Activated T-helper 2 cell treated with anti-CD3 and anti-CD28 coated beads, Interferon-gamma antibody, Interleukin-2, Interleukin-4, amounts not matched to agents 10 μg/mL and 5 μg/mL and 100 μg/mL, durations not matched to agents 14 hours and 24 hours and 36 hours (primary cell): ENCODE results near the gene TSGA10IP. TPM values are rescaled to one million over a fixed set of nuclear protein-coding genes. Genes with fewer than 3 reads are reported as not detected.

ENCODE experiments used
- DNase-seq: peaks from one replicate; pipeline ENCODE4 v3.0.0; 2021; ENCODE audit warnings: low spot score
- H3K27ac Mint-ChIP-seq: one replicate; pipeline ENCODE4 v1.8.0; 2021; ENCODE audit warnings: mixed read lengths
- H3K27me3 Mint-ChIP-seq: one replicate; pipeline ENCODE4 v1.8.0; 2021; ENCODE audit warnings: low read depth, mixed read lengths
- H3K36me3 Mint-ChIP-seq: one replicate; pipeline ENCODE4 v1.8.0; 2021; ENCODE audit warnings: low read depth, mixed read lengths
- H3K4me1 Mint-ChIP-seq: one replicate; pipeline ENCODE4 v1.8.0; 2021; ENCODE audit warnings: low read depth, mixed read lengths
- H3K4me3 Mint-ChIP-seq: one replicate; pipeline ENCODE4 v1.8.0; 2021; ENCODE audit warnings: low read depth, mild to moderate bottlenecking, moderate library complexity, mixed read lengths
- H3K9me3 Mint-ChIP-seq: one replicate; pipeline ENCODE4 v1.8.0; 2021; ENCODE audit warnings: mixed read lengths
- intact Hi-C: fragments of 100-400 bp; cut with micrococcal nuclease; formaldehyde crosslinking; loops from one replicate; pipeline ENCODE4 v1.15.1; 2023
- total RNA-seq: library from RNA; stranded (reverse); gene quantifications from 2 replicates; pipeline ENCODE4 v1.2.3, GENCODE V29; 2022

Gene TSGA10IP
- total RNA-seq, 1 donor from 2014 or later: not detected

- intact Hi-C loops: no loop called here
- Mint-ChIP-seq H3K36me3 (peaks cover 40% of the 10 kb centered on the region), H3K4me3 (peak overlapping the region; percentile 88), H3K27ac (peak overlapping the region; percentile 85), H3K27me3 (no peaks in the 10 kb centered on the region), H3K9me3 (no peaks in the 10 kb centered on the region), H3K4me1 (peaks cover 15% of the 10 kb centered on the region)
- DNase-seq: no peak
Observed at GRCh38 chr11:65920372-65920802, 24.9 kb upstream of the TSGA10IP start.

GRCh38 chr11:65921033-65921555 is 24.2 kb upstream of the TSGA10IP start:
- intact Hi-C loops: no loop called here
- no peak for DNase-seq
- Mint-ChIP-seq H3K27me3 (no peaks in the 10 kb centered on the region), H3K4me1 (peaks cover 13% of the 10 kb centered on the region), H3K9me3 (no peaks in the 10 kb centered on the region), H3K36me3 (peaks cover 40% of the 10 kb centered on the region), H3K4me3 (peak overlapping the region; percentile 88), H3K27ac (no peak overlapping the region)

GRCh38 chr11:65921876-65922275 is 23.4 kb upstream of the TSGA10IP start:
- DNase-seq: no peak
- H3K4me3 Mint-ChIP-seq: no peak overlapping the region
- H3K27ac Mint-ChIP-seq: no peak overlapping the region
- peaks cover 34% of the 10 kb centered on the region for H3K36me3 Mint-ChIP-seq
- no peaks in the 10 kb centered on the region for H3K27me3 Mint-ChIP-seq
- intact Hi-C loops: no loop called here
- no peaks in the 10 kb centered on the region for H3K9me3 Mint-ChIP-seq
- H3K4me1 Mint-ChIP-seq: peaks cover 11% of the 10 kb centered on the region

GRCh38 chr11:65922565-65922964 is 22.7 kb upstream of the TSGA10IP start:
- Mint-ChIP-seq H3K27me3 (no peaks in the 10 kb centered on the region), H3K4me1 (peaks cover 13% of the 10 kb centered on the region), H3K9me3 (no peaks in the 10 kb centered on the region), H3K4me3 (no peak overlapping the region), H3K27ac (no peak overlapping the region), H3K36me3 (peaks cover 30% of the 10 kb centered on the region)
- DNase-seq: no peak
- intact Hi-C loops: no loop called here

GRCh38 chr11:65925397-65925796 is 19.9 kb upstream of the TSGA10IP start:
- peaks cover 24% of the 10 kb centered on the region for H3K4me1 Mint-ChIP-seq
- intact Hi-C loops: loop anchor here (5.0 kb wide), 1 partner anchor 33 kb away; the partner anchor contains the start of gene CCDC85B
- peaks cover 23% of the 10 kb centered on the region for H3K36me3 Mint-ChIP-seq
- DNase-seq: no peak
- no peaks in the 10 kb centered on the region for H3K27me3 Mint-ChIP-seq
- H3K27ac Mint-ChIP-seq: no peak overlapping the region
- H3K9me3 Mint-ChIP-seq: no peaks in the 10 kb centered on the region
- no peak overlapping the region for H3K4me3 Mint-ChIP-seq

- no peaks in the 10 kb centered on the region for H3K27me3 Mint-ChIP-seq
- intact Hi-C loops: loop anchor here (1.0 to 5.0 kb wide), 3 partner anchors 9 to 36 kb away; partner anchors contain the start of genes C11orf68, CCDC85B, DRAP1 and SART1
- peak overlapping the region; percentile 65 for H3K4me3 Mint-ChIP-seq
- peaks cover 31% of the 10 kb centered on the region for H3K4me1 Mint-ChIP-seq
- H3K9me3 Mint-ChIP-seq: no peaks in the 10 kb centered on the region
- peak overlapping the region; percentile 89 for H3K27ac Mint-ChIP-seq
- peaks cover 6% of the 10 kb centered on the region for H3K36me3 Mint-ChIP-seq
- peak; percentile 75 for DNase-seq
Observed at GRCh38 chr11:65927904-65928397, 17.3 kb upstream of the TSGA10IP start.

GRCh38 chr11:65928667-65929066 is 16.6 kb upstream of the TSGA10IP start:
- H3K4me1 Mint-ChIP-seq: peaks cover 31% of the 10 kb centered on the region
- H3K27me3 Mint-ChIP-seq: no peaks in the 10 kb centered on the region
- peak overlapping the region; percentile 89 for H3K27ac Mint-ChIP-seq
- peak overlapping the region; percentile 57 for H3K4me3 Mint-ChIP-seq
- DNase-seq: no peak
- H3K36me3 Mint-ChIP-seq: no peaks in the 10 kb centered on the region
- no peaks in the 10 kb centered on the region for H3K9me3 Mint-ChIP-seq
- intact Hi-C loops: loop anchor here (1.0 to 5.0 kb wide), 3 partner anchors 9 to 36 kb away; partner anchors contain the start of genes C11orf68, CCDC85B, DRAP1 and SART1

- H3K27me3 Mint-ChIP-seq: no peaks in the 10 kb centered on the region
- no peak overlapping the region for H3K4me3 Mint-ChIP-seq
- H3K9me3 Mint-ChIP-seq: no peaks in the 10 kb centered on the region
- H3K36me3 Mint-ChIP-seq: no peaks in the 10 kb centered on the region
- intact Hi-C loops: no loop called here
- DNase-seq: no peak
- peaks cover 29% of the 10 kb centered on the region for H3K4me1 Mint-ChIP-seq
- peak overlapping the region; percentile 71 for H3K27ac Mint-ChIP-seq
Observed at GRCh38 chr11:65931773-65932557, 13.3 kb upstream of the TSGA10IP start.

- H3K9me3 Mint-ChIP-seq: no peaks in the 10 kb centered on the region
- no peak overlapping the region for H3K4me3 Mint-ChIP-seq
- intact Hi-C loops: no loop called here
- no peaks in the 10 kb centered on the region for H3K27me3 Mint-ChIP-seq
- H3K36me3 Mint-ChIP-seq: no peaks in the 10 kb centered on the region
- no peak overlapping the region for H3K27ac Mint-ChIP-seq
- H3K4me1 Mint-ChIP-seq: peaks cover 23% of the 10 kb centered on the region
- no peak for DNase-seq
Observed at GRCh38 chr11:65932558-65932919, 12.7 kb upstream of the TSGA10IP start.

- H3K4me1 Mint-ChIP-seq: peaks cover 8% of the 10 kb centered on the region
- no peaks in the 10 kb centered on the region for H3K27me3 Mint-ChIP-seq
- no peak for DNase-seq
- H3K4me3 Mint-ChIP-seq: no peak overlapping the region
- no peaks in the 10 kb centered on the region for H3K36me3 Mint-ChIP-seq
- no peak overlapping the region for H3K27ac Mint-ChIP-seq
- intact Hi-C loops: no loop called here
- H3K9me3 Mint-ChIP-seq: no peaks in the 10 kb centered on the region
Observed at GRCh38 chr11:65934014-65934413, 11.3 kb upstream of the TSGA10IP start.

GRCh38 chr11:65937766-65938165 is 7.5 kb upstream of the TSGA10IP start:
- H3K9me3 Mint-ChIP-seq: no peaks in the 10 kb centered on the region
- H3K4me3 Mint-ChIP-seq: no peak overlapping the region
- H3K36me3 Mint-ChIP-seq: no peaks in the 10 kb centered on the region
- no peak for DNase-seq
- no peaks in the 10 kb centered on the region for H3K27me3 Mint-ChIP-seq
- intact Hi-C loops: no loop called here
- no peak overlapping the region for H3K27ac Mint-ChIP-seq
- peaks cover 6% of the 10 kb centered on the region for H3K4me1 Mint-ChIP-seq

- Mint-ChIP-seq H3K36me3 (no peaks in the 10 kb centered on the region), H3K9me3 (no peaks in the 10 kb centered on the region), H3K27ac (peak overlapping the region; percentile 8), H3K4me3 (no peak overlapping the region), H3K4me1 (peaks cover 6% of the 10 kb centered on the region), H3K27me3 (no peaks in the 10 kb centered on the region)
- intact Hi-C loops: no loop called here
- DNase-seq: no peak
Observed at GRCh38 chr11:65941720-65942310, 3.5 kb upstream of the TSGA10IP start.

GRCh38 chr11:65942531-65942930 is 2.7 kb upstream of the TSGA10IP start:
- H3K4me1 Mint-ChIP-seq: peaks cover 6% of the 10 kb centered on the region
- H3K4me3 Mint-ChIP-seq: no peak overlapping the region
- intact Hi-C loops: no loop called here

More at GRCh38 chr11:65942531-65942930, 2.7 kb upstream of the TSGA10IP start:
- Mint-ChIP-seq H3K36me3 (no peaks in the 10 kb centered on the region), H3K27me3 (no peaks in the 10 kb centered on the region), H3K27ac (no peak overlapping the region), H3K9me3 (no peaks in the 10 kb centered on the region)
- no peak for DNase-seq
